Measurements from ENCODE around the gene TPM3. TPM values are rescaled to one million over a fixed set of nuclear protein-coding genes. Genes with fewer than 3 reads are reported as not detected.

The TPM3 gene
- polyA plus RNA-seq, 1 donor from 2014 or later: 356 TPM

DNA sequence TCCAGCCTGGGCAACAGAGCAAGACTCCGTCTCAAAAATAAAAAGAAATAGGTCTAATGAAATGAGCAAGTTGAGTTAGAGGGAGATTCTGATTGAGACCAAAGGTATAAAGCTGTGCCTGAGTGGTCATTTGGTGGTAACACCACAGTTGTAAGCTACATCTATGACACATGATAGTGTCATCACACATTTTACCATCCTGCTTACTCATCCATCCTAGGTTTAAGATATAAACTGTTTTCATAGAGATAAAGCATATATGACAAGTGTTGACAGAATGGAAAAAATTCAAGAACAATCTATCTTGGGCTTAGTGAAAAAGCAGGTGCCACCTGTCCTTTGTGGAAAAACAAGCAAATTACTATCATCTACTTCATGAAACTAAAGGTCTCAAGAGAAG lies 21.4 kb upstream of the TPM3 start:
- Histone ChIP-seq H3K36me3 (ENCODE audit: insufficient read depth, low read length) (no peaks in the 10 kb centered on the region), H3K4me2 (ENCODE audit: low read length) (no peak overlapping the region), H3K9me2 (ENCODE audit: insufficient read depth, low read length) (no peaks in the 10 kb centered on the region), H4K20me1 (ENCODE audit: insufficient read depth) (no peaks in the 10 kb centered on the region), H3K27me3 (ENCODE audit: insufficient read depth, low read depth, low read length) (no peaks in the 10 kb centered on the region), H3K27ac (ENCODE audit: low read length) (no peak overlapping the region), H3K4me3 (ENCODE audit: low read length) (no peak overlapping the region), H2AFZ (ENCODE audit: low read depth, low read length) (no peak overlapping the region), H3K79me2 (replicated peaks; ENCODE audit: insufficient read depth, low read length) (peaks cover 22% of the 10 kb centered on the region), H3F3A (ENCODE audit: insufficient read depth, low read length, poor library complexity, severe bottlenecking) (no peaks in the 10 kb centered on the region), H3K9me3 (ENCODE audit: low read length) (no peaks in the 10 kb centered on the region), H3K9ac (ENCODE audit: low read length) (no peak overlapping the region)
- no peak for TF ChIP-seq RAD21 (conservative IDR thresholded peaks at IDR 0.05)
- TF ChIP-seq MXI1 (conservative IDR thresholded peaks at IDR 0.05; ENCODE audit: poor library complexity, severe bottlenecking): no peak
- no peak for TF ChIP-seq TAF1 (IDR thresholded peaks at IDR 0.05; ENCODE audit: low read depth)
- TF ChIP-seq EP300 (conservative IDR thresholded peaks at IDR 0.05; ENCODE audit: poor library complexity, severe bottlenecking): no peak
- TF ChIP-seq, protein P1, sequence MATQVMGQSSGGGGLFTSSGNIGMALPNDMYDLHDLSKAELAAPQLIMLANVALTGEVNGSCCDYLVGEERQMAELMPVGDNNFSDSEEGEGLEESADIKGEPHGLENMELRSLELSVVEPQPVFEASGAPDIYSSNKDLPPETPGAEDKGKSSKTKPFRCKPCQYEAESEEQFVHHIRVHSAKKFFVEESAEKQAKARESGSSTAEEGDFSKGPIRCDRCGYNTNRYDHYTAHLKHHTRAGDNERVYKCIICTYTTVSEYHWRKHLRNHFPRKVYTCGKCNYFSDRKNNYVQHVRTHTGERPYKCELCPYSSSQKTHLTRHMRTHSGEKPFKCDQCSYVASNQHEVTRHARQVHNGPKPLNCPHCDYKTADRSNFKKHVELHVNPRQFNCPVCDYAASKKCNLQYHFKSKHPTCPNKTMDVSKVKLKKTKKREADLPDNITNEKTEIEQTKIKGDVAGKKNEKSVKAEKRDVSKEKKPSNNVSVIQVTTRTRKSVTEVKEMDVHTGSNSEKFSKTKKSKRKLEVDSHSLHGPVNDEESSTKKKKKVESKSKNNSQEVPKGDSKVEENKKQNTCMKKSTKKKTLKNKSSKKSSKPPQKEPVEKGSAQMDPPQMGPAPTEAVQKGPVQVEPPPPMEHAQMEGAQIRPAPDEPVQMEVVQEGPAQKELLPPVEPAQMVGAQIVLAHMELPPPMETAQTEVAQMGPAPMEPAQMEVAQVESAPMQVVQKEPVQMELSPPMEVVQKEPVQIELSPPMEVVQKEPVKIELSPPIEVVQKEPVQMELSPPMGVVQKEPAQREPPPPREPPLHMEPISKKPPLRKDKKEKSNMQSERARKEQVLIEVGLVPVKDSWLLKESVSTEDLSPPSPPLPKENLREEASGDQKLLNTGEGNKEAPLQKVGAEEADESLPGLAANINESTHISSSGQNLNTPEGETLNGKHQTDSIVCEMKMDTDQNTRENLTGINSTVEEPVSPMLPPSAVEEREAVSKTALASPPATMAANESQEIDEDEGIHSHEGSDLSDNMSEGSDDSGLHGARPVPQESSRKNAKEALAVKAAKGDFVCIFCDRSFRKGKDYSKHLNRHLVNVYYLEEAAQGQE (IDR thresholded peaks at IDR 0.05; ENCODE audit: borderline replicate concordance): no peak
- TF ChIP-seq, protein P2, sequence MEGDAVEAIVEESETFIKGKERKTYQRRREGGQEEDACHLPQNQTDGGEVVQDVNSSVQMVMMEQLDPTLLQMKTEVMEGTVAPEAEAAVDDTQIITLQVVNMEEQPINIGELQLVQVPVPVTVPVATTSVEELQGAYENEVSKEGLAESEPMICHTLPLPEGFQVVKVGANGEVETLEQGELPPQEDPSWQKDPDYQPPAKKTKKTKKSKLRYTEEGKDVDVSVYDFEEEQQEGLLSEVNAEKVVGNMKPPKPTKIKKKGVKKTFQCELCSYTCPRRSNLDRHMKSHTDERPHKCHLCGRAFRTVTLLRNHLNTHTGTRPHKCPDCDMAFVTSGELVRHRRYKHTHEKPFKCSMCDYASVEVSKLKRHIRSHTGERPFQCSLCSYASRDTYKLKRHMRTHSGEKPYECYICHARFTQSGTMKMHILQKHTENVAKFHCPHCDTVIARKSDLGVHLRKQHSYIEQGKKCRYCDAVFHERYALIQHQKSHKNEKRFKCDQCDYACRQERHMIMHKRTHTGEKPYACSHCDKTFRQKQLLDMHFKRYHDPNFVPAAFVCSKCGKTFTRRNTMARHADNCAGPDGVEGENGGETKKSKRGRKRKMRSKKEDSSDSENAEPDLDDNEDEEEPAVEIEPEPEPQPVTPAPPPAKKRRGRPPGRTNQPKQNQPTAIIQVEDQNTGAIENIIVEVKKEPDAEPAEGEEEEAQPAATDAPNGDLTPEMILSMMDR (IDR thresholded peaks at IDR 0.05; ENCODE audit: poor library complexity, severe bottlenecking): no peak
- TF ChIP-seq SMC3 (conservative IDR thresholded peaks at IDR 0.05; ENCODE audit: poor library complexity): no peak
- no peak for TF ChIP-seq EZH2 (IDR thresholded peaks at IDR 0.05; ENCODE audit: borderline replicate concordance, insufficient read depth, low read length, poor library complexity, severe bottlenecking)
- no peak for TF ChIP-seq POLR2AphosphoS5 (IDR thresholded peaks at IDR 0.05)

DNA sequence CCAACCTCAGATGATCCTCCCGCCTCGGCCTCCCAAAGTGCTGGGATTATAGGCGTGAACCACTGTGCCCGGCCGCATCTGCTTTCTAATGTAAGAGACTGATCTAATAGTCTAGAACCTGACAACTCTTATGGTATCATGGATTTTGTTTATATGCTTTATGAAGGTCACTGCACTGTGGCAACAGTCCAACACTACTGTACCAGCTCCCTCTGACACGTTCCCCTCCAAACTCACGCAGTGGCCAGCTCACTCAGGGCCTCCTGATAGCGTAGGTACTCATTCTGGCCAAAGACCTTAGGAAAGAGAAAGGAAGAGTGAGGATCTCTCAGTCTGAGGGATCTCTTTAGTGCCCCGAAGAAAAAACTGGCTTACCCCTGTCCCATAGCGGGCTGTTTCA lies 20.2 kb upstream of the TPM3 start:
- Histone ChIP-seq H3K4me2 (ENCODE audit: low read length) (no peak overlapping the region), H3K79me2 (replicated peaks; ENCODE audit: insufficient read depth, low read length) (peaks cover 10% of the 10 kb centered on the region)

More for the DNA sequence above, 20.2 kb upstream of the TPM3 start:
- H3K9ac ChIP-seq (ENCODE audit: low read length): no peak overlapping the region
- no peaks in the 10 kb centered on the region for H3K27me3 ChIP-seq (ENCODE audit: insufficient read depth, low read depth, low read length)
- no peaks in the 10 kb centered on the region for H3F3A ChIP-seq (ENCODE audit: insufficient read depth, low read length, poor library complexity, severe bottlenecking)
- no peak for TF ChIP-seq EZH2 (IDR thresholded peaks at IDR 0.05; ENCODE audit: borderline replicate concordance, insufficient read depth, low read length, poor library complexity, severe bottlenecking)
- no peak for TF ChIP-seq EP300 (conservative IDR thresholded peaks at IDR 0.05; ENCODE audit: poor library complexity, severe bottlenecking)
- TF ChIP-seq RAD21 (conservative IDR thresholded peaks at IDR 0.05): no peak
- TF ChIP-seq, protein P1 (IDR thresholded peaks at IDR 0.05; ENCODE audit: borderline replicate concordance): no peak
- TF ChIP-seq MXI1 (conservative IDR thresholded peaks at IDR 0.05; ENCODE audit: poor library complexity, severe bottlenecking): no peak
- H2AFZ ChIP-seq (ENCODE audit: low read depth, low read length): no peak overlapping the region
- H3K9me2 ChIP-seq (ENCODE audit: insufficient read depth, low read length): no peaks in the 10 kb centered on the region
- no peaks in the 10 kb centered on the region for H3K9me3 ChIP-seq (ENCODE audit: low read length)
- no peak overlapping the region for H3K27ac ChIP-seq (ENCODE audit: low read length)
- no peak overlapping the region for H3K4me3 ChIP-seq (ENCODE audit: low read length)
- H3K36me3 ChIP-seq (ENCODE audit: insufficient read depth, low read length): peaks cover 5% of the 10 kb centered on the region
- H4K20me1 ChIP-seq (ENCODE audit: insufficient read depth): no peaks in the 10 kb centered on the region
